NCI-H1105 (cell line): ENCODE measurements around the gene LIPM.

Experiments
- DNase-seq: peaks from one replicate; lab custom pipeline; 2025; lab: John Stamatoyannopoulos, UW

Gene LIPM

GRCh38 chr10:88838766-88839350 is 36.3 kb downstream of the LIPM start:
- no peak for DNase-seq

- no peak for DNase-seq
Observed at GRCh38 chr10:88840104-88840503, 37.6 kb downstream of the LIPM start.

GRCh38 chr10:88840881-88841280 is 38.4 kb downstream of the LIPM start:
- DNase-seq = no peak

- DNase-seq = no peak
Observed at GRCh38 chr10:88841316-88842111, 39.0 kb downstream of the LIPM start.

GRCh38 chr10:88843171-88843570 is 40.6 kb downstream of the LIPM start:
- no peak for DNase-seq

GRCh38 chr10:88848499-88848898 is 46.0 kb downstream of the LIPM start:
- DNase-seq = no peak

GRCh38 chr10:88849234-88849633 is 46.7 kb downstream of the LIPM start:
- DNase-seq = no peak

GRCh38 chr10:88850712-88851111 is 48.2 kb downstream of the LIPM start:
- no peak for DNase-seq

- DNase-seq = no peak
Observed at GRCh38 chr10:88851706-88852105, 49.2 kb downstream of the LIPM start, which contains the start of gene ANKRD22. TSS of gene ANKRD22 (minus strand) at chr10:88851844. CDS start at chr10:88851607, 237 bp downstream.

GRCh38 chr10:88852327-88852726 is 49.8 kb downstream of the LIPM start:
- no peak for DNase-seq

- no peak for DNase-seq
Observed at GRCh38 chr10:88853155-88853881, 50.8 kb downstream of the LIPM start.

GRCh38 chr10:88854684-88855083 is 52.2 kb downstream of the LIPM start:
- DNase-seq = no peak

GRCh38 chr10:88857831-88858230 is 55.3 kb downstream of the LIPM start:
- DNase-seq = no peak

- DNase-seq = no peak
Observed at GRCh38 chr10:88858491-88858890, 56.0 kb downstream of the LIPM start.

GRCh38 chr10:88861036-88861435 is 58.5 kb downstream of the LIPM start:
- DNase-seq = no peak

GRCh38 chr10:88865281-88865876 is 62.8 kb downstream of the LIPM start:
- no peak for DNase-seq

GRCh38 chr10:88866454-88866853 is 63.9 kb downstream of the LIPM start:
- DNase-seq = no peak

- DNase-seq = no peak
Observed at GRCh38 chr10:88870089-88870488, 67.6 kb downstream of the LIPM start.
